H9 (cell line): Measurements from ENCODE around the gene IGF2BP2. TPM values are rescaled to one million over a fixed set of nuclear protein-coding genes. Genes with fewer than 3 reads are reported as not detected.

ENCODE experiments used
- DNase-seq: peaks from one replicate; pipeline ENCODE4 v3.0.0-alpha.2; 2017
- H2AFZ ChIP-seq: one replicate; pipeline ENCODE4 v1.6.1; 2013; ENCODE audit warnings: mild to moderate bottlenecking, low read length, control low read depth, moderate library complexity
- H2AK5ac ChIP-seq: 2 replicates; pipeline ENCODE4 v1.6.1; 2013; ENCODE audit warnings: low read length, control low read depth, mixed read lengths; ENCODE audit not compliant: insufficient read length
- H2BK120ac ChIP-seq: one replicate; pipeline ENCODE4 v1.6.1; 2013; ENCODE audit warnings: low read depth, mild to moderate bottlenecking, low read length, control low read depth, inconsistent platforms; ENCODE audit not compliant: poor library complexity, severe bottlenecking
- H2BK12ac ChIP-seq: 2 replicates; pipeline ENCODE4 v1.6.1; 2013; ENCODE audit warnings: low read length, control low read depth, mixed read lengths, low read depth; ENCODE audit not compliant: insufficient read length
- H2BK15ac ChIP-seq: 2 replicates; pipeline ENCODE4 v1.6.1; 2013; ENCODE audit warnings: low read depth, low read length, control low read depth
- H2BK20ac ChIP-seq: one replicate; pipeline ENCODE4 v1.6.1; 2013; ENCODE audit warnings: low read depth, mild to moderate bottlenecking, low read length, control low read depth, inconsistent platforms; ENCODE audit not compliant: poor library complexity, severe bottlenecking
- H2BK5ac ChIP-seq: 2 replicates; pipeline ENCODE4 v1.6.1; 2013; ENCODE audit warnings: low read length, control low read depth, mixed read lengths; ENCODE audit not compliant: insufficient read length
- H3K14ac ChIP-seq: 2 replicates; pipeline ENCODE4 v1.6.1; 2013; ENCODE audit warnings: low read length, control low read depth; ENCODE audit not compliant: insufficient read depth
- H3K18ac ChIP-seq: 2 replicates; pipeline ENCODE4 v1.6.1; 2013; ENCODE audit warnings: low read depth, mild to moderate bottlenecking, mixed read lengths, low read length, control low read depth; ENCODE audit not compliant: insufficient read length
- H3K23ac ChIP-seq: 2 replicates; pipeline ENCODE4 v1.6.1; 2013; ENCODE audit warnings: low read length, control low read depth, mixed read lengths, low read depth; ENCODE audit not compliant: insufficient read length
- H3K23me2 ChIP-seq: 2 replicates; pipeline ENCODE4 v1.6.1; 2013; ENCODE audit warnings: low read depth, mild to moderate bottlenecking, mixed read lengths, low read length, control low read depth; ENCODE audit not compliant: insufficient read length, poor library complexity, severe bottlenecking
- H3K27ac ChIP-seq: 2 replicates; pipeline ENCODE4 v1.5.1; 2013; ENCODE audit warnings: low read length, control low read depth, mixed read lengths, low read depth; ENCODE audit not compliant: insufficient read length
- H3K27me3 ChIP-seq: 2 replicates; pipeline ENCODE4 v1.6.1; 2013; ENCODE audit warnings: low read length, control low read depth, inconsistent platforms; ENCODE audit not compliant: insufficient read depth
- H3K4ac ChIP-seq: 2 replicates; pipeline ENCODE4 v1.6.1; 2013; ENCODE audit warnings: low read depth, mild to moderate bottlenecking, control low read depth, inconsistent platforms, low read length, moderate library complexity
- H3K4me1 ChIP-seq: 2 replicates; pipeline ENCODE4 v1.6.1; 2013; ENCODE audit warnings: low read length, control low read depth, inconsistent platforms; ENCODE audit not compliant: insufficient read depth
- H3K4me2 ChIP-seq: 2 replicates; pipeline ENCODE4 v1.6.1; 2013; ENCODE audit warnings: low read length, control low read depth, mixed read lengths; ENCODE audit not compliant: insufficient read length, insufficient read depth
- H3K56ac ChIP-seq: 2 replicates; pipeline ENCODE4 v1.6.1; 2013; ENCODE audit warnings: low read depth, mild to moderate bottlenecking, mixed read lengths, low read length, control low read depth; ENCODE audit not compliant: insufficient read length
- H3K79me1 ChIP-seq: 2 replicates; pipeline ENCODE4 v1.6.1; 2013; ENCODE audit warnings: low read depth, mild to moderate bottlenecking, moderate library complexity, low read length, control low read depth, inconsistent platforms; ENCODE audit not compliant: insufficient read depth, poor library complexity, severe bottlenecking
- H3K79me2 ChIP-seq: 2 replicates; pipeline ENCODE4 v1.6.1; 2013; ENCODE audit warnings: low read length, control low read depth, inconsistent platforms; ENCODE audit not compliant: insufficient read depth
- H3K9ac ChIP-seq: 2 replicates; pipeline ENCODE4 v1.6.1; 2013; ENCODE audit warnings: low read length, control low read depth, mixed read lengths; ENCODE audit not compliant: insufficient read length; ENCODE audit errors: extremely low read depth
- H3K9me3 ChIP-seq: one replicate; pipeline ENCODE4 v1.6.1; 2013; ENCODE audit warnings: low read depth, low read length, inconsistent platforms; ENCODE audit not compliant: control insufficient read depth
- H3T11ph ChIP-seq: one replicate; pipeline ENCODE4 v1.6.1; 2013; ENCODE audit warnings: mild to moderate bottlenecking, low read length, control low read depth, inconsistent platforms
- H4K20me1 ChIP-seq: one replicate; pipeline ENCODE4 v1.6.1; 2013; ENCODE audit not compliant: control insufficient read depth, insufficient read length, insufficient read depth
- H4K5ac ChIP-seq: 2 replicates; pipeline ENCODE4 v1.6.1; 2013; ENCODE audit warnings: low read depth, mild to moderate bottlenecking, mixed read lengths, low read length, control low read depth; ENCODE audit not compliant: insufficient read length
- H4K8ac ChIP-seq: replicated peaks from 2 replicates; pipeline ENCODE4 v1.6.1; 2013; ENCODE audit warnings: low read length, control low read depth, mixed read lengths, low read depth; ENCODE audit not compliant: insufficient read length
- H4K91ac ChIP-seq: 2 replicates; pipeline ENCODE4 v1.6.1; 2013; ENCODE audit warnings: low read depth, mild to moderate bottlenecking, moderate library complexity, mixed read lengths, low read length, control low read depth; ENCODE audit not compliant: insufficient read length
- H3K27ac Mint-ChIP-seq, 3 experiments: 2 replicates in 2 of 3; 3 replicates in 1 of 3; pipeline ENCODE4 v1.8.0; 2020 to 2021; ENCODE audit warnings: mixed read lengths in 3 of 3, mild to moderate bottlenecking in 1 of 3, moderate library complexity in 1 of 3
- H3K27me3 Mint-ChIP-seq: 2 replicates; pipeline ENCODE4 v1.8.0; 2021; ENCODE audit warnings: low read depth, mild to moderate bottlenecking, moderate library complexity, mixed read lengths
- H3K36me3 Mint-ChIP-seq, 3 experiments: 2 replicates in 2 of 3; 3 replicates in 1 of 3; pipeline ENCODE4 v1.8.0; 2020 to 2021; ENCODE audit warnings: low read depth in 3 of 3, mixed read lengths in 3 of 3; ENCODE audit not compliant: insufficient read depth in 1 of 3
- H3K4me1 Mint-ChIP-seq, 2 experiments: 2 replicates each; pipeline ENCODE4 v1.8.0; 2020; ENCODE audit warnings: mixed read lengths in 2 of 2
- H3K4me3 Mint-ChIP-seq, 2 experiments: 2 replicates in 1 of 2; 3 replicates in 1 of 2; pipeline ENCODE4 v1.8.0; 2020 to 2021; ENCODE audit warnings: mild to moderate bottlenecking in 2 of 2, mixed read lengths in 2 of 2, moderate library complexity in 1 of 2
- H3K9me3 Mint-ChIP-seq, 2 experiments: 2 replicates in 1 of 2; 3 replicates in 1 of 2; pipeline ENCODE4 v1.8.0; 2020; ENCODE audit warnings: mild to moderate bottlenecking in 2 of 2, mixed read lengths in 2 of 2, moderate library complexity in 1 of 2
- CTCF ChIP-seq: fragments of 200-600 bp; sonication (generic); conservative IDR thresholded peaks from 3 replicates; pipeline ENCODE4 v1.8.0; 2021; ENCODE audit warnings: antibody characterized with exemption, mild to moderate bottlenecking
- WGBS: extraction: QIAGEN DNeasy Blood & Tissue Kit; methylation state at CpG from one replicate; pipeline ENCODE4 v1.1.7; 2013; ENCODE audit warnings: missing lambda C conversion rate, low lambda C conversion rate, mixed read lengths; ENCODE audit not compliant: insufficient read length; ENCODE audit errors: extremely low coverage; 5-methylcytosine and 5-hydroxymethylcytosine counted together
- total RNA-seq: library from RNA; stranded (reverse); gene quantifications from 2 replicates; pipeline ENCODE4 v1.2.1, GENCODE V29; 2021

The IGF2BP2 gene
- total RNA-seq, 1 experiment from 2014 or later: 130 TPM

GRCh38 chr3:185844051-185844450 lies 19.2 kb upstream of the IGF2BP2 start:
- H2BK15ac ChIP-seq: no peak overlapping the region
- H3K27me3 Mint-ChIP-seq: no peaks in the 10 kb centered on the region; the same call in 1 of the 2 replicates
- H3K4me2 ChIP-seq: no peak overlapping the region
- peaks cover 8 to 13% of the 10 kb centered on the region in 2 experiments; a peak in 3 of 4 replicates for H3K4me1 Mint-ChIP-seq
- no peak for TF ChIP-seq CTCF
- H3K79me1 ChIP-seq: no peaks in the 10 kb centered on the region
- H3T11ph ChIP-seq: no peak overlapping the region
- H3K27ac ChIP-seq: no peak overlapping the region
- H3K4me3 Mint-ChIP-seq: no peak overlapping the region
- H2BK5ac ChIP-seq: no peak overlapping the region
- no peak overlapping the region for H2BK120ac ChIP-seq
- H2BK20ac ChIP-seq: no peak overlapping the region
- H4K20me1 ChIP-seq: no peaks in the 10 kb centered on the region
- no peaks in the 10 kb centered on the region for H3K9me3 ChIP-seq
- no peak overlapping the region for H2AFZ ChIP-seq
- no peaks in the 10 kb centered on the region for H3K9me3 Mint-ChIP-seq
- H3K56ac ChIP-seq: no peak overlapping the region
- no peak overlapping the region for H4K8ac ChIP-seq
- H3K9ac ChIP-seq: no peak overlapping the region
- no peak for DNase-seq
- H3K27me3 ChIP-seq: no peaks in the 10 kb centered on the region
- no peaks in the 10 kb centered on the region for H3K36me3 Mint-ChIP-seq
- H2AK5ac ChIP-seq: no peak overlapping the region
- H4K5ac ChIP-seq: no peak overlapping the region
- no peak overlapping the region for H4K91ac ChIP-seq
- H3K79me2 ChIP-seq: no peaks in the 10 kb centered on the region
- no peak overlapping the region for H3K14ac ChIP-seq
- no peaks in the 10 kb centered on the region for H3K23me2 ChIP-seq
- no peak overlapping the region for H2BK12ac ChIP-seq
- H3K23ac ChIP-seq: no peak overlapping the region
- no peak overlapping the region for H3K4ac ChIP-seq
- WGBS: no CpG with 5 or more reads among the region's 3 CpGs
- H3K27ac Mint-ChIP-seq: no peak overlapping the region; a peak in 1 of 7 replicates
- H3K4me1 ChIP-seq: no peaks in the 10 kb centered on the region
- no peak overlapping the region for H3K18ac ChIP-seq
